ENCODE results near the gene FAM83F.

- TF ChIP-seq POLR2AphosphoS5 (IDR thresholded peaks at IDR 0.05; ENCODE audit: low read depth, low read length) (no peak), TAF1 (IDR thresholded peaks at IDR 0.05; ENCODE audit: borderline replicate concordance, insufficient read depth, low read length) (no peak), REST (IDR thresholded peaks at IDR 0.05; ENCODE audit: insufficient read depth in 1 of 2, low read depth in 2 of 2, low read length in 2 of 2) (no peak), FOXP2 (optimal IDR thresholded peaks at IDR 0.05; ENCODE audit: borderline replicate concordance, extremely low read depth, extremely low read length, insufficient read depth) (no peak), SIN3A (IDR thresholded peaks at IDR 0.05; ENCODE audit: borderline replicate concordance, insufficient read depth, low read length) (no peak)
Measured at GRCh38 chr22:40042312-40042711, 47.6 kb downstream of the FAM83F start.

Measured in PFSK-1 (cell line).